Endothelial cell (in vitro differentiated cells): Measurements from ENCODE around the gene PYGO2. TPM values are rescaled to one million over a fixed set of nuclear protein-coding genes. Genes with fewer than 3 reads are reported as not detected.
"Not testable (repeated sequence)": the region's sequence is repeated elsewhere in the genome, so short reads cannot be mapped to it uniquely, and the experiment has no call there.

ENCODE experiments used
- DNase-seq: peaks from one replicate; pipeline ENCODE4 v3.0.0; 2021; ENCODE audit warnings: low spot score
- H3K27ac Mint-ChIP-seq: one replicate; pipeline ENCODE4 v1.8.0; 2021; ENCODE audit warnings: mixed read lengths, inconsistent platforms; ENCODE audit not compliant: unreplicated experiment
- H3K27me3 Mint-ChIP-seq: one replicate; pipeline ENCODE4 v1.8.0; 2021; ENCODE audit warnings: mild to moderate bottlenecking, moderate library complexity, mixed read lengths, inconsistent platforms; ENCODE audit not compliant: unreplicated experiment
- H3K36me3 Mint-ChIP-seq: one replicate; pipeline ENCODE4 v1.8.0; 2021; ENCODE audit warnings: mild to moderate bottlenecking, low read depth, mixed read lengths, inconsistent platforms; ENCODE audit not compliant: unreplicated experiment
- H3K4me1 Mint-ChIP-seq: one replicate; pipeline ENCODE4 v1.8.0; 2021; ENCODE audit warnings: mild to moderate bottlenecking, mixed read lengths, inconsistent platforms; ENCODE audit not compliant: unreplicated experiment
- H3K4me3 Mint-ChIP-seq: one replicate; pipeline ENCODE4 v1.8.0; 2021; ENCODE audit warnings: mild to moderate bottlenecking, mixed read lengths, inconsistent platforms; ENCODE audit not compliant: unreplicated experiment
- H3K9me3 Mint-ChIP-seq: one replicate; pipeline ENCODE4 v1.8.0; 2021; ENCODE audit warnings: mixed read lengths, inconsistent platforms; ENCODE audit not compliant: unreplicated experiment
- total RNA-seq: library from RNA; stranded (reverse); fragmentation: NEBNext Ultra II Directional; extraction: Animal tissue kit (Norgen Biotek cat#: 25700); gene quantifications from one replicate; pipeline ENCODE4 v1.2.1, GENCODE V29; 2021; ENCODE audit not compliant: unreplicated experiment
- TF ChIP-seq, protein P1 (sequence below): fragments of 200-600 bp; sonication (generic); IDR thresholded peaks from one replicate; pipeline ENCODE4 v1.5.0; 2021; ENCODE audit warnings: antibody characterized with exemption; ENCODE audit not compliant: unreplicated experiment

Gene PYGO2
- total RNA-seq, 1 donor from 2014 or later, result 49.8 TPM

DNA sequence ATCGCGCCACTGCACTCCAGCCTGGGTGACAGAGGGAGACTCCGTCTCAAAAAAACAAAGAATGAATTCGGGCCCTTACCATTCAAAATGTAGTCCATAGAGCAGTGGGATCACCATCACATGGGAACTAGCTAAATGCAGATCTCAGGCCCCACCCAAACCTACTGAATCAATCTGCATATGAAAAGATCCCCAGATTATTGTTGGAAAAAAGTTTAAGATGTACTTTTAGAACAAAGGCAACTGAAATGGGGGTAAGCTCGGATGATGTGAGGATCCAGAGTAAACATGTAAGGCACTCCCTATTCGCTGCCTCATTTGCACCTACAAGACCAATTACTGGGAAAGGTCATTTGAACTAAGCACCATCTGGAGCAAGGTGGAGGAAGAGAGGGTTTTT, 20.8 kb upstream of the PYGO2 start:
- Mint-ChIP-seq H3K4me3 (no peak overlapping the region), H3K9me3 (no peaks in the 10 kb centered on the region), H3K36me3 (peaks cover 4% of the 10 kb centered on the region), H3K27me3 (no peaks in the 10 kb centered on the region), H3K4me1 (no peaks in the 10 kb centered on the region), H3K27ac (no peak overlapping the region)
- TF ChIP-seq, protein P1, sequence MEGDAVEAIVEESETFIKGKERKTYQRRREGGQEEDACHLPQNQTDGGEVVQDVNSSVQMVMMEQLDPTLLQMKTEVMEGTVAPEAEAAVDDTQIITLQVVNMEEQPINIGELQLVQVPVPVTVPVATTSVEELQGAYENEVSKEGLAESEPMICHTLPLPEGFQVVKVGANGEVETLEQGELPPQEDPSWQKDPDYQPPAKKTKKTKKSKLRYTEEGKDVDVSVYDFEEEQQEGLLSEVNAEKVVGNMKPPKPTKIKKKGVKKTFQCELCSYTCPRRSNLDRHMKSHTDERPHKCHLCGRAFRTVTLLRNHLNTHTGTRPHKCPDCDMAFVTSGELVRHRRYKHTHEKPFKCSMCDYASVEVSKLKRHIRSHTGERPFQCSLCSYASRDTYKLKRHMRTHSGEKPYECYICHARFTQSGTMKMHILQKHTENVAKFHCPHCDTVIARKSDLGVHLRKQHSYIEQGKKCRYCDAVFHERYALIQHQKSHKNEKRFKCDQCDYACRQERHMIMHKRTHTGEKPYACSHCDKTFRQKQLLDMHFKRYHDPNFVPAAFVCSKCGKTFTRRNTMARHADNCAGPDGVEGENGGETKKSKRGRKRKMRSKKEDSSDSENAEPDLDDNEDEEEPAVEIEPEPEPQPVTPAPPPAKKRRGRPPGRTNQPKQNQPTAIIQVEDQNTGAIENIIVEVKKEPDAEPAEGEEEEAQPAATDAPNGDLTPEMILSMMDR, result no peak
- no peak for DNase-seq

DNA sequence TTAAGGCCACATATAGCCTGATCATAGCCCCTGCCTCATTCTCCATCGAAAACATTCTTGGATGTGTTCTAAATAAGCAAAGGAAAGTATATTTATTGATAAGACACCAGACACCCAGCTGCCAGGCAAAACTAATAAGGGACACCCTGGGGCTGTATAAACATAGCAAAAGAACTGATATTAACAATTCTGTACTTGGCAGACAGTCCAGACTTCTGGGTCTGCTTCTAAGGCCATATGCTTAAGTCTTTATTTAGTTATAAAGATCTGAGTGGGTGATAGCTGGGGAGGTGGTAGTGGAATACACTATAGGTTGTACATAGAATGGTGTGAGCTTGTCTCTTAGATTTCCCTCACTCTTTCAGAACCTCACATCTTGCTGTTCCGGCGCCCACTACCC, 16.8 kb upstream of the PYGO2 start:
- no peak overlapping the region for H3K4me3 Mint-ChIP-seq
- peaks cover 4% of the 10 kb centered on the region for H3K36me3 Mint-ChIP-seq
- TF ChIP-seq, protein P1, result no peak
- no peak overlapping the region for H3K27ac Mint-ChIP-seq
- no peaks in the 10 kb centered on the region for H3K27me3 Mint-ChIP-seq
- no peak for DNase-seq
- no peaks in the 10 kb centered on the region for H3K9me3 Mint-ChIP-seq
- H3K4me1 Mint-ChIP-seq, result no peaks in the 10 kb centered on the region

DNA sequence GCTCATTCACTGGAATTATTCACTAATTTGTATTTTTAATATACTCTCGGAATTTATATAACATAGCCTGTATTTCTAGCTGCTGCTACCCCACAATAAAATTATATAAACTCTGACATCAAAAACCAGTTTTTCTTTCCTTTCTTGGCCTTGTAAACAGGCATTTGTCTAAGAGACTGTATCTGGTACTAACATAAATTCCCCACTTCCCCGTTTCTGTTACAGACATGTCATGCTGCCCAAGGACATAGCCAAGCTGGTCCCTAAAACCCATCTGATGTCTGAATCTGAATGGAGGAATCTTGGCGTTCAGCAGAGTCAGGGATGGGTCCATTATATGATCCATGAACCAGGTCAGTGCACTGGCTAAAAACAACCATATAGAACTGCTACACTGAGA, 16.2 kb upstream of the PYGO2 start:
- H3K27me3 Mint-ChIP-seq, H3K36me3 Mint-ChIP-seq, H3K27ac Mint-ChIP-seq, H3K9me3 Mint-ChIP-seq, DNase-seq, H3K4me1 Mint-ChIP-seq: not testable (repeated sequence)
- H3K4me3 Mint-ChIP-seq, result peak overlapping the region; percentile 32

DNA sequence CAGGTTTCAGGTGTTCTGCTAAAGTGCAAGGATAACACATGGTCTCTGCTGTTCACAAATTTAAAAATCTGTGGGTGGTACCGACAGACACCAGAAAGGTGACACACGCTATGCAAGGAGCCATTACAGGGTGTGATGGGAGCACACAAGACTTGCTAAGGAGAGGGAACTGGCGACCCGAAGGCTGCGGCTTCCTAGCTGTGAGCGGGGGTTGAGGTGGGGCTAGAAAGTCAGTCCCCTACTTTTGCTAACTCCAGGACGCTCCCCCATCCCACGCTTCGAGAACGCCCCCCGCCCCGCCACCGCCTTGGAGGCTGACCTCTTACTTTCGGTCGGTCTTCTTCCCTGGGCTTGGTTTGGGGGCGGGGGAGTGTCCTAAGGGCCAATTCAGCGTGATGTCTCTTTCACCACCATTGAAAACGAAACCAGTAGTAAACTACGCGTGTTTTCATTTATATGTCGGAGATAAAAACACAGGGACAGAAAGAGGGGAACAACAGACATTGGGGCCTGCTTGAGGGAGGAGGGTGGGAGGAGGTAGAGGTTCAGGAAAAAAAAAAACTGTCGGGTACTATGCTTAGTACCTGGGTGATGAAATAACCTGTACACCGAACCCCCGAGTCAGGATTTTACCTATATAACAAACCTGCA, 14.0 kb upstream of the PYGO2 start:
- Mint-ChIP-seq H3K9me3 (no peaks in the 10 kb centered on the region), H3K4me3 (no peak overlapping the region), H3K4me1 (peaks cover 21% of the 10 kb centered on the region), H3K27me3 (peaks cover 18% of the 10 kb centered on the region), H3K27ac (no peak overlapping the region), H3K36me3 (peaks cover 18% of the 10 kb centered on the region)
- TF ChIP-seq, protein P1, result no peak
- DNase-seq, result peak; percentile 51

DNA sequence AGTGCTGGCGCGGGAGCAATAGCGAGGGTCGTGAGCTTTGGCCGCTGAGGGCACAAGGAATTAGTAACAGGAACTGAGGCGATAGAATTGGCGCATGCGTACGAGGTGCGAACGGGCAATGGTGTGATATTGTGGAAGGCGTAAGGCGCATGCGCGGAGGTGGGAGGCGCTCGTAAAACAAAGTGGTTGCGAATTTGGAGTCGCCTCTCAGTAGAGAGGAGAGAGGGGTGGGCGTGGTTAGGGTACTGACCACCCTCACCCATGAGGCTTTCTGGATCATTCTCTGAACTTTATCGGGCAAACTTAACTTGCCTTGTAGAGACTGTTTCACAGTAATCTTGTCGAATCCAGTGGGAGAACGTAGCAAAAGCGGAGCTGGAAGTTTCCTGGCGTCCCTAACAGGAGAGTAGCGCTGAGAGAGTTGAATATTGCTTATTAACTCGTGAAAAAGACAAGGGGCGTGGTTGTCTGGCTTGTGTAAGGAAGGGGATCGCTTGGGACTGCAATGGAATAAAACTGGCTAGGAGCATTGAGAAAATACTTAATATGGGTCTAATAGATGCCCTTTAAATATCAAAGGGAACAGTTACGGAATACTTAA, 13.3 kb upstream of the PYGO2 start:
- H3K4me1 Mint-ChIP-seq, result peaks cover 21% of the 10 kb centered on the region
- peak; percentile 93 for DNase-seq
- peaks cover 18% of the 10 kb centered on the region for H3K27me3 Mint-ChIP-seq
- peaks cover 18% of the 10 kb centered on the region for H3K36me3 Mint-ChIP-seq
- H3K27ac Mint-ChIP-seq, result no peak overlapping the region
- TF ChIP-seq, protein P1, result no peak
- no peak overlapping the region for H3K4me3 Mint-ChIP-seq
- H3K9me3 Mint-ChIP-seq, result no peaks in the 10 kb centered on the region
